Keratinocyte (primary cell): Measurements from ENCODE around the gene ANAPC2.

Experiments
- CTCF ChIP-seq, 3 experiments: IDR thresholded peaks in 1 of 3; conservative IDR thresholded peaks in 1 of 3; optimal IDR thresholded peaks in 1 of 3; 2 replicates in 2 of 3; 3 replicates in 1 of 3; pipeline versions ENCODE3 to v1.5.1; 2011; ENCODE audit warnings: low read length in 3 of 3, mild to moderate bottlenecking in 3 of 3, moderate library complexity in 2 of 3, control low read depth in 1 of 3, inconsistent platforms in 1 of 3; ENCODE audit not compliant: insufficient read depth in 2 of 3; ENCODE audit errors: extremely low read depth in 1 of 3
- EZH2 ChIP-seq: IDR thresholded peaks from one replicate; pipeline ENCODE4 v1.6.1; 2012; ENCODE audit warnings: inconsistent platforms, mild to moderate bottlenecking, low read length, moderate library complexity

GRCh38 chr9:137206602-137207001 is 18.2 kb upstream of the ANAPC2 start:
- TF ChIP-seq EZH2 (no peak), CTCF (optimal IDR thresholded peaks at IDR 0.05 in 1 of 3, IDR thresholded peaks at IDR 0.05 in 1 of 3, conservative IDR thresholded peaks at IDR 0.05 in 1 of 3; ENCODE audit: extremely low read depth in 1 of 3, insufficient read depth in 2 of 3, low read length in 3 of 3) (no peak)
